22Rv1 (cell line): ENCODE measurements around the gene FYN.
A peak's percentile ranks its signal among the peaks of the same experiment; 100 is the strongest.

Source experiments
- H3K27ac ChIP-seq: fragments of 450-650 bp; 2 replicates; pipeline ENCODE4 v1.5.1; 2017
- CTCF ChIP-seq: fragments of 450-650 bp; IDR thresholded peaks from 2 replicates; pipeline ENCODE4 v1.5.1; 2017; ENCODE audit warnings: mild to moderate bottlenecking
- ZFX ChIP-seq: fragments of 450-650 bp; IDR thresholded peaks from 2 replicates; pipeline ENCODE4 v1.6.1; 2017; ENCODE audit warnings: antibody characterized with exemption, borderline replicate concordance

The FYN gene

GRCh38 chr6:111732390-111732789, 140.9 kb downstream of the FYN start:
- no peak for TF ChIP-seq CTCF
- no peak for TF ChIP-seq ZFX
- H3K27ac ChIP-seq: no peak overlapping the region

GRCh38 chr6:111731456-111732195, 141.6 kb downstream of the FYN start:
- no peak for TF ChIP-seq ZFX
- no peak for TF ChIP-seq CTCF
- H3K27ac ChIP-seq: no peak overlapping the region

- no peak overlapping the region for H3K27ac ChIP-seq
These were observed 142.4 kb downstream of the FYN start for GRCh38 chr6:111730864-111731263.

GRCh38 chr6:111727802-111728201, 145.4 kb downstream of the FYN start:
- no peak overlapping the region for H3K27ac ChIP-seq
- TF ChIP-seq CTCF (peak; percentile 33), ZFX (no peak)

More at GRCh38 chr6:111730864-111731263, 142.4 kb downstream of the FYN start:
- TF ChIP-seq CTCF (no peak), ZFX (no peak)

- TF ChIP-seq CTCF: no peak
- no peak for TF ChIP-seq ZFX
- no peak overlapping the region for H3K27ac ChIP-seq
These were observed 146.2 kb downstream of the FYN start for GRCh38 chr6:111727041-111727440.

- no peak for TF ChIP-seq ZFX
- no peak for TF ChIP-seq CTCF
- no peak overlapping the region for H3K27ac ChIP-seq
These were observed 147.7 kb downstream of the FYN start for GRCh38 chr6:111725446-111726112.

GRCh38 chr6:111724505-111724904, 148.7 kb downstream of the FYN start:
- H3K27ac ChIP-seq: no peak overlapping the region
- no peak for TF ChIP-seq CTCF
